Lower leg skin (tissue), 3 donors: Measurements from ENCODE around the gene ATP1A4.

Experiments
- CTCF ChIP-seq, 3 donors: fragments of 450-650 bp; IDR thresholded peaks; one replicate each; pipeline ENCODE4 v1.5.1; 2016; ENCODE audit warnings: antibody characterized with exemption in 3 of 3, mild to moderate bottlenecking in 3 of 3, moderate library complexity in 2 of 3
- POLR2A ChIP-seq, 2 donors: fragments of 450-650 bp; IDR thresholded peaks; one replicate each; pipeline ENCODE4 v1.6.1; 2016 to 2017; ENCODE audit warnings: antibody characterized with exemption in 2 of 2, mild to moderate bottlenecking in 1 of 2, moderate library complexity in 1 of 2

GRCh38 chr1:160103658-160104408, 47.6 kb upstream of the ATP1A4 start:
- TF ChIP-seq CTCF (IDR thresholded peaks at IDR 0.05) = no peak
- TF ChIP-seq POLR2A (IDR thresholded peaks at IDR 0.05) = no peak
